Thymus (tissue), 11 donors: Measurements from ENCODE around the gene C1orf87. TPM values are rescaled to one million over a fixed set of nuclear protein-coding genes. Genes with fewer than 3 reads are reported as not detected.

Experiments
- DNase-seq, 9 donors: peaks; one replicate each; pipeline ENCODE4 v3.0.0-alpha.2; 2013; ENCODE audit warnings: low spot score in 9 of 9, low read depth in 6 of 9, missing footprints in 1 of 9
- H3K27ac ChIP-seq, 2 donors: one replicate each; pipeline ENCODE4 v1.5.1; 2013; ENCODE audit warnings: control low read depth in 1 of 2, low read depth in 1 of 2, low read length in 1 of 2, mild to moderate bottlenecking in 1 of 2, moderate library complexity in 1 of 2
- H3K27me3 ChIP-seq, 2 donors: one replicate each; pipeline ENCODE4 v1.5.1; 2013; ENCODE audit warnings: low read length in 1 of 2; ENCODE audit not compliant: control insufficient read depth in 2 of 2, insufficient read depth in 1 of 2
- H3K36me3 ChIP-seq, 2 donors: one replicate each; pipeline ENCODE4 v1.5.1; 2013; ENCODE audit warnings: low read length in 1 of 2, mild to moderate bottlenecking in 1 of 2, moderate library complexity in 1 of 2; ENCODE audit not compliant: control insufficient read depth in 2 of 2, insufficient read depth in 2 of 2
- H3K4me1 ChIP-seq, 2 donors: one replicate each; pipeline ENCODE4 v1.5.1; 2013; ENCODE audit warnings: low read length in 2 of 2; ENCODE audit not compliant: control insufficient read depth in 2 of 2, insufficient read depth in 2 of 2
- H3K4me3 ChIP-seq, 2 donors: one replicate each; pipeline ENCODE4 v1.5.1; 2013; ENCODE audit warnings: low read length in 2 of 2, control low read depth in 1 of 2, mild to moderate bottlenecking in 1 of 2
- H3K9me3 ChIP-seq, 2 donors: one replicate each; pipeline ENCODE4 v1.5.1; 2013; ENCODE audit warnings: low read length in 1 of 2, mild to moderate bottlenecking in 1 of 2; ENCODE audit not compliant: control insufficient read depth in 2 of 2, insufficient read depth in 1 of 2
- WGBS: extraction: QIAGEN DNeasy Blood & Tissue Kit; methylation state at CpG from one replicate; pipeline ENCODE4 v1.1.7; 2013; 5-methylcytosine and 5-hydroxymethylcytosine counted together
- polyA plus RNA-seq: library from polyadenylated mRNA; stranded (reverse); fragments of 200-250 nt; gene quantifications from one replicate; pipeline ENCODE4 v1.2.3, GENCODE V29; 2013
- total RNA-seq: library from RNA; stranded (reverse); fragments of 120-200 nt; gene quantifications from one replicate; pipeline ENCODE4 v1.2.4, GENCODE V29; 2013
- donor health status: healthy.

Gene C1orf87
- total and polyA plus RNA-seq, 2 donors = 0.09 to 0.11 TPM

GRCh38 chr1:60102267-60103061 lies 28.9 kb upstream of the C1orf87 start:
- DNase-seq = no peak
- no peaks in the 10 kb centered on the region for H3K36me3 ChIP-seq
- WGBS = 93% methylated on average over 3 of the region's 3 CpGs
- H3K9me3 ChIP-seq = no peaks in the 10 kb centered on the region
- H3K4me1 ChIP-seq = no peaks in the 10 kb centered on the region
- no peak overlapping the region for H3K27ac ChIP-seq
- no peak overlapping the region for H3K4me3 ChIP-seq
- no peaks in the 10 kb centered on the region for H3K27me3 ChIP-seq

GRCh38 chr1:60101516-60101915 lies 27.9 kb upstream of the C1orf87 start:
- WGBS = 95% methylated on average over 2 of the region's 2 CpGs
- Histone ChIP-seq H3K4me3 (no peak overlapping the region), H3K27ac (no peak overlapping the region), H3K36me3 (no peaks in the 10 kb centered on the region), H3K4me1 (no peaks in the 10 kb centered on the region), H3K9me3 (no peaks in the 10 kb centered on the region), H3K27me3 (no peaks in the 10 kb centered on the region)
- no peak for DNase-seq

- no peak overlapping the region for H3K4me3 ChIP-seq
- H3K4me1 ChIP-seq = no peaks in the 10 kb centered on the region
- no peaks in the 10 kb centered on the region for H3K9me3 ChIP-seq
- H3K27ac ChIP-seq = no peak overlapping the region
- 97% methylated on average over 6 of the region's 6 CpGs for WGBS
- H3K27me3 ChIP-seq = no peaks in the 10 kb centered on the region
- no peak for DNase-seq
- H3K36me3 ChIP-seq = no peaks in the 10 kb centered on the region
Measured at GRCh38 chr1:60091195-60091715, 17.7 kb upstream of the C1orf87 start.

GRCh38 chr1:60090655-60091054 lies 17.1 kb upstream of the C1orf87 start:
- no peaks in the 10 kb centered on the region for H3K27me3 ChIP-seq
- H3K27ac ChIP-seq = no peak overlapping the region
- WGBS = 77% methylated on average over 2 of the region's 2 CpGs
- no peaks in the 10 kb centered on the region for H3K36me3 ChIP-seq
- no peak overlapping the region for H3K4me3 ChIP-seq
- DNase-seq = no peak
- no peaks in the 10 kb centered on the region for H3K4me1 ChIP-seq
- no peaks in the 10 kb centered on the region for H3K9me3 ChIP-seq

GRCh38 chr1:60088620-60089155 lies 15.1 kb upstream of the C1orf87 start:
- Histone ChIP-seq H3K4me1 (no peaks in the 10 kb centered on the region), H3K9me3 (no peaks in the 10 kb centered on the region), H3K36me3 (no peaks in the 10 kb centered on the region), H3K4me3 (no peak overlapping the region), H3K27me3 (no peaks in the 10 kb centered on the region), H3K27ac (no peak overlapping the region)
- DNase-seq = no peak
- WGBS = 88% methylated on average over 5 of the region's 5 CpGs

- Histone ChIP-seq H3K4me3 (no peak overlapping the region), H3K4me1 (no peaks in the 10 kb centered on the region), H3K27ac (no peak overlapping the region), H3K36me3 (no peaks in the 10 kb centered on the region), H3K9me3 (no peaks in the 10 kb centered on the region), H3K27me3 (no peaks in the 10 kb centered on the region)
- no peak for DNase-seq
Measured at GRCh38 chr1:60087681-60088080, 14.1 kb upstream of the C1orf87 start.

- WGBS = 95% methylated on average over 4 of the region's 4 CpGs
- H3K27ac ChIP-seq = no peak overlapping the region
- H3K27me3 ChIP-seq = peaks cover 6 to 18% of the 10 kb centered on the region in 2 donors
- peaks cover 0 to 5% of the 10 kb centered on the region in 2 donors for H3K4me1 ChIP-seq
- no peaks in the 10 kb centered on the region for H3K9me3 ChIP-seq
- no peak overlapping the region for H3K4me3 ChIP-seq
- DNase-seq = no peak
- H3K36me3 ChIP-seq = no peaks in the 10 kb centered on the region
Measured at GRCh38 chr1:60078182-60078581, 4.6 kb upstream of the C1orf87 start.

- H3K27me3 ChIP-seq = peaks cover 6 to 26% of the 10 kb centered on the region in 2 donors
- H3K9me3 ChIP-seq = no peaks in the 10 kb centered on the region
- no peak overlapping the region for H3K4me3 ChIP-seq
- H3K36me3 ChIP-seq = no peaks in the 10 kb centered on the region
- H3K4me1 ChIP-seq = peaks cover 0 to 5% of the 10 kb centered on the region in 2 donors
- DNase-seq = no peak
- WGBS = 78% methylated on average over 1 of the region's 1 CpG
- no peak overlapping the region for H3K27ac ChIP-seq
Measured at GRCh38 chr1:60071296-60071695, 2.3 kb downstream of the C1orf87 start.

- no peak for DNase-seq
- H3K36me3 ChIP-seq = no peaks in the 10 kb centered on the region
- H3K27ac ChIP-seq = no peak overlapping the region
- no peak overlapping the region for H3K4me3 ChIP-seq
- peaks cover 0 to 5% of the 10 kb centered on the region in 2 donors for H3K4me1 ChIP-seq
- H3K27me3 ChIP-seq = peaks cover 6 to 23% of the 10 kb centered on the region in 2 donors
- H3K9me3 ChIP-seq = no peaks in the 10 kb centered on the region
- 94% methylated on average over 1 of the region's 1 CpG for WGBS
Measured at GRCh38 chr1:60069691-60070090, 3.9 kb downstream of the C1orf87 start.
